ENCODE results near the gene SMIM1. TPM values are rescaled to one million over a fixed set of nuclear protein-coding genes. Genes with fewer than 3 reads are reported as not detected.

SMIM1 gene
- polyA plus RNA-seq, 3 donors: 1.1 to 2.7 (median 1.4) TPM

DNA sequence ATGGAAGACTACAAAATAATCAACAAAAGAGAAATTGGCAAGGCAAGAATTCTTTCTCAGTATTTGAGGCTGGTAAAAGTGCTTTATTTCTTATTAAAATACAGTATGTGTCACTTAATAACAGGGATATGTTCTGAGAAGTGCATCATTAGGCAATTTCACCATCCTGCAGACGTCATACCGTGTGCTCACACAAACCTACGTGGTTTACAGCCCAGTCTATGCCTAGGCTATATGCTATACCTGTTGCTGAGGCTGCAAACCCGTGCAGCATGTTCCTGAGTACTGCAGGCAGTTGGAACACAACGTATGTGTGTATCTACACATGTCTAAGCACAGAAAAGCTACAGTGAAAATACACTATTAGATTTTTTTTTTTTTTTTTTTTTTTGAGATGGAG, 23.0 kb upstream of the SMIM1 start:
- Histone ChIP-seq H3K4me2 (replicated peaks; ENCODE audit: extremely low read depth, low read length, poor library complexity, severe bottlenecking) (no peak overlapping the region), H3K9me3 (replicated peaks in 1 of 2; ENCODE audit: control insufficient read depth in 1 of 2, insufficient read depth in 1 of 2, low read length in 2 of 2) (no peaks in the 10 kb centered on the region), H2AFZ (ENCODE audit: insufficient read depth, low read depth, low read length, poor library complexity, severe bottlenecking) (no peak overlapping the region), H3K4me1 (ENCODE audit: control insufficient read depth in 1 of 2, insufficient read depth in 2 of 2, low read length in 2 of 2) (peaks cover 16 to 17% of the 10 kb centered on the region in 2 donors), H3K4me3 (replicated peaks in 1 of 3; ENCODE audit: low read depth in 2 of 3, low read length in 3 of 3) (no peak overlapping the region), H3K79me2 (ENCODE audit: insufficient read depth, low read length) (no peaks in the 10 kb centered on the region), H4K20me1 (ENCODE audit: insufficient read depth, low read length) (no peaks in the 10 kb centered on the region), H3K27me3 (ENCODE audit: control insufficient read depth in 2 of 2, insufficient read depth in 2 of 2, low read length in 2 of 2) (no peaks in the 10 kb centered on the region), H3K36me3 (replicated peaks in 1 of 2; ENCODE audit: control insufficient read depth in 1 of 2, insufficient read depth in 2 of 2, low read length in 2 of 2) (no peaks in the 10 kb centered on the region), H3K27ac (ENCODE audit: low read depth in 1 of 2, low read length in 2 of 2) (no peak overlapping the region), H3K9ac (ENCODE audit: insufficient read depth, low read length, poor library complexity, severe bottlenecking) (no peak overlapping the region)
- intact Hi-C loops (cut with micrococcal nuclease): no loop called here
- Mint-ChIP-seq H3K27me3 (ENCODE audit: low read depth in 3 of 3) (peaks cover 2 to 7% (median 7%) of the 10 kb centered on the region in 3 donors), H3K27ac (no peak overlapping the region), H3K9me3 (peaks cover 0 to 3% (median 0%) of the 10 kb centered on the region in 7 donors), H3K4me3 (no peak overlapping the region), H3K36me3 (no peaks in the 10 kb centered on the region), H3K4me1 (peaks cover 28% of the 10 kb centered on the region)
- 100% methylated on average over 1 of the region's 5 CpGs for WGBS (ENCODE audit: insufficient coverage)
- no peak for DNase-seq
- TF ChIP-seq, protein P1, sequence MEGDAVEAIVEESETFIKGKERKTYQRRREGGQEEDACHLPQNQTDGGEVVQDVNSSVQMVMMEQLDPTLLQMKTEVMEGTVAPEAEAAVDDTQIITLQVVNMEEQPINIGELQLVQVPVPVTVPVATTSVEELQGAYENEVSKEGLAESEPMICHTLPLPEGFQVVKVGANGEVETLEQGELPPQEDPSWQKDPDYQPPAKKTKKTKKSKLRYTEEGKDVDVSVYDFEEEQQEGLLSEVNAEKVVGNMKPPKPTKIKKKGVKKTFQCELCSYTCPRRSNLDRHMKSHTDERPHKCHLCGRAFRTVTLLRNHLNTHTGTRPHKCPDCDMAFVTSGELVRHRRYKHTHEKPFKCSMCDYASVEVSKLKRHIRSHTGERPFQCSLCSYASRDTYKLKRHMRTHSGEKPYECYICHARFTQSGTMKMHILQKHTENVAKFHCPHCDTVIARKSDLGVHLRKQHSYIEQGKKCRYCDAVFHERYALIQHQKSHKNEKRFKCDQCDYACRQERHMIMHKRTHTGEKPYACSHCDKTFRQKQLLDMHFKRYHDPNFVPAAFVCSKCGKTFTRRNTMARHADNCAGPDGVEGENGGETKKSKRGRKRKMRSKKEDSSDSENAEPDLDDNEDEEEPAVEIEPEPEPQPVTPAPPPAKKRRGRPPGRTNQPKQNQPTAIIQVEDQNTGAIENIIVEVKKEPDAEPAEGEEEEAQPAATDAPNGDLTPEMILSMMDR (IDR thresholded peaks at IDR 0.05): no peak

DNA sequence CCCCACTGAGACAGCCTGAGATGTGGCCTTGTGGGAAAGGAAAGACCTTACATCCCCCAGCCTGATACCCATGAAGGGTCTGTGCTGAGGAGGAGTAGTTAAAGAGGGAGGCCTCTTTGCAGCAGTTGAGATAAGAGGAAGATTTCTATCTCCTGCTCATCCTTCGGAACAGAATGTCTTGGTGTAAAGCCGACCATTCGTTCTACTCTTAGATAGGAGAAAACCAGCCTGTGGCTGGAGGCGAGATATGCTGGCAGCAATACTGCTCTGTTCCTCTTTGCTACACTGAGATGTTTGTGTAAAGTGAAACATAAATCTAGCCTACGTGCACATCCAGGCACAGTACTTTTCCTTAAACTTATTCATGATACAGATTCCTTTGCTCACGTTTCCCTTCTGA, 21.8 kb upstream of the SMIM1 start:
- Histone ChIP-seq H3K27me3 (ENCODE audit: control insufficient read depth in 2 of 2, insufficient read depth in 2 of 2, low read length in 2 of 2) (no peaks in the 10 kb centered on the region), H4K20me1 (ENCODE audit: insufficient read depth, low read length) (no peaks in the 10 kb centered on the region), H3K9ac (ENCODE audit: insufficient read depth, low read length, poor library complexity, severe bottlenecking) (no peak overlapping the region), H3K4me3 (replicated peaks in 1 of 3; ENCODE audit: low read depth in 2 of 3, low read length in 3 of 3) (no peak overlapping the region), H3K27ac (ENCODE audit: low read depth in 1 of 2, low read length in 2 of 2) (no peak overlapping the region), H3K36me3 (replicated peaks in 1 of 2; ENCODE audit: control insufficient read depth in 1 of 2, insufficient read depth in 2 of 2, low read length in 2 of 2) (no peaks in the 10 kb centered on the region), H3K4me1 (ENCODE audit: control insufficient read depth in 1 of 2, insufficient read depth in 2 of 2, low read length in 2 of 2) (peaks cover 16 to 17% of the 10 kb centered on the region in 2 donors), H3K4me2 (replicated peaks; ENCODE audit: extremely low read depth, low read length, poor library complexity, severe bottlenecking) (no peak overlapping the region), H3K9me3 (replicated peaks in 1 of 2; ENCODE audit: control insufficient read depth in 1 of 2, insufficient read depth in 1 of 2, low read length in 2 of 2) (no peaks in the 10 kb centered on the region), H3K79me2 (ENCODE audit: insufficient read depth, low read length) (no peaks in the 10 kb centered on the region), H2AFZ (ENCODE audit: insufficient read depth, low read depth, low read length, poor library complexity, severe bottlenecking) (no peak overlapping the region)
- intact Hi-C loops (cut with micrococcal nuclease): no loop called here
- H3K27me3 Mint-ChIP-seq (ENCODE audit: low read depth in 3 of 3): peaks cover 6 to 9% (median 6%) of the 10 kb centered on the region in 3 donors
- H3K4me1 Mint-ChIP-seq: peaks cover 20% of the 10 kb centered on the region
- peaks cover 0 to 3% (median 0%) of the 10 kb centered on the region in 7 donors for H3K9me3 Mint-ChIP-seq
- TF ChIP-seq, protein P1 (IDR thresholded peaks at IDR 0.05): no peak
- WGBS (ENCODE audit: insufficient coverage): 48% methylated on average over 2 of the region's 6 CpGs
- no peak for DNase-seq
- no peaks in the 10 kb centered on the region for H3K36me3 Mint-ChIP-seq
- H3K4me3 Mint-ChIP-seq: no peak overlapping the region
- no peak overlapping the region for H3K27ac Mint-ChIP-seq
